Chondrocyte (in vitro differentiated cells): ENCODE results near the gene RSRC1. TPM values are rescaled to one million over a fixed set of nuclear protein-coding genes. Genes with fewer than 3 reads are reported as not detected.
A peak's percentile ranks its signal among the peaks of the same experiment; 100 is the strongest.
"Not testable (repeated sequence)": the region's sequence is repeated elsewhere in the genome, so short reads cannot be mapped to it uniquely, and the experiment has no call there.

ENCODE experiments used
- DNase-seq: peaks from one replicate; pipeline ENCODE4 v3.0.0; 2021; ENCODE audit warnings: mixed read lengths, low spot score
- H3K27ac Mint-ChIP-seq: one replicate; pipeline ENCODE4 v1.8.0; 2021; ENCODE audit warnings: mild to moderate bottlenecking, moderate library complexity, mixed read lengths; ENCODE audit not compliant: unreplicated experiment
- H3K27me3 Mint-ChIP-seq: 2 replicates; pipeline ENCODE4 v1.8.0; 2021; ENCODE audit warnings: low read depth, mixed read lengths
- H3K36me3 Mint-ChIP-seq: 2 replicates; pipeline ENCODE4 v1.8.0; 2021; ENCODE audit warnings: low read depth, mixed read lengths
- H3K4me1 Mint-ChIP-seq: 2 replicates; pipeline ENCODE4 v1.8.0; 2021; ENCODE audit warnings: low read depth, mild to moderate bottlenecking, mixed read lengths
- H3K4me3 Mint-ChIP-seq: one replicate; pipeline ENCODE4 v1.8.0; 2021; ENCODE audit warnings: mild to moderate bottlenecking, moderate library complexity, mixed read lengths; ENCODE audit not compliant: unreplicated experiment
- H3K9me3 Mint-ChIP-seq: 2 replicates; pipeline ENCODE4 v1.8.0; 2021; ENCODE audit warnings: low read depth, mixed read lengths
- CTCF ChIP-seq: fragments of 200-600 bp; sonication (generic); IDR thresholded peaks from 2 replicates; pipeline ENCODE4 v1.5.0; 2021; ENCODE audit warnings: antibody characterized with exemption, mild to moderate bottlenecking, moderate library complexity
- total RNA-seq: library from RNA; stranded (reverse); gene quantifications from 3 replicates; pipeline ENCODE4 v1.2.1, GENCODE V29; 2021

RSRC1 gene
- total RNA-seq, 1 donor from 2014 or later: 23.5 TPM

GRCh38 chr3:158107605-158108444 lies 2.1 kb upstream of the RSRC1 start:
- Mint-ChIP-seq H3K27me3 (peaks cover 51% of the 10 kb centered on the region), H3K4me1 (peaks cover 48% of the 10 kb centered on the region), H3K27ac (no peak overlapping the region), H3K4me3 (no peak overlapping the region), H3K36me3 (peaks cover 4% of the 10 kb centered on the region), H3K9me3 (peaks cover 2% of the 10 kb centered on the region)
- TF ChIP-seq CTCF: no peak
- DNase-seq: no peak

GRCh38 chr3:158108445-158108985 lies 1.4 kb upstream of the RSRC1 start:
- H3K4me1 Mint-ChIP-seq: peaks cover 41% of the 10 kb centered on the region

GRCh38 chr3:158109295-158109803 lies 540 bp upstream of the RSRC1 start:
- TF ChIP-seq CTCF: no peak
- H3K27ac Mint-ChIP-seq: peak overlapping the region; percentile 92
- H3K36me3 Mint-ChIP-seq: peaks cover 9% of the 10 kb centered on the region
- peaks cover 14% of the 10 kb centered on the region for H3K9me3 Mint-ChIP-seq
- H3K27me3 Mint-ChIP-seq: peaks cover 36% of the 10 kb centered on the region
- peaks cover 33% of the 10 kb centered on the region for H3K4me1 Mint-ChIP-seq
- no peak for DNase-seq
- H3K4me3 Mint-ChIP-seq: peak overlapping the region; percentile 86

More at GRCh38 chr3:158108445-158108985, 1.4 kb upstream of the RSRC1 start:
- no peak overlapping the region for H3K4me3 Mint-ChIP-seq
- no peak overlapping the region for H3K27ac Mint-ChIP-seq
- peaks cover 44% of the 10 kb centered on the region for H3K27me3 Mint-ChIP-seq
- DNase-seq: no peak
- H3K9me3 Mint-ChIP-seq: peaks cover 6% of the 10 kb centered on the region
- H3K36me3 Mint-ChIP-seq: peaks cover 3% of the 10 kb centered on the region
- TF ChIP-seq CTCF: no peak

GRCh38 chr3:158110658-158111018 lies 749 bp downstream of the RSRC1 start:
- H3K4me3 Mint-ChIP-seq: peak overlapping the region; percentile 86
- H3K9me3 Mint-ChIP-seq: peaks cover 23% of the 10 kb centered on the region
- no peak for DNase-seq
- H3K27ac Mint-ChIP-seq: peak overlapping the region; percentile 92
- no peak for TF ChIP-seq CTCF
- peaks cover 30% of the 10 kb centered on the region for H3K4me1 Mint-ChIP-seq
- peaks cover 30% of the 10 kb centered on the region for H3K27me3 Mint-ChIP-seq
- peaks cover 9% of the 10 kb centered on the region for H3K36me3 Mint-ChIP-seq

GRCh38 chr3:158111861-158112260 lies 2.0 kb downstream of the RSRC1 start:
- no peak for DNase-seq
- no peak overlapping the region for H3K4me3 Mint-ChIP-seq

GRCh38 chr3:158113595-158113994 lies 3.7 kb downstream of the RSRC1 start:
- Mint-ChIP-seq H3K9me3 (peaks cover 23% of the 10 kb centered on the region), H3K4me1 (peaks cover 17% of the 10 kb centered on the region)
- not testable (repeated sequence) for H3K27me3 Mint-ChIP-seq, DNase-seq, H3K4me3 Mint-ChIP-seq, H3K27ac Mint-ChIP-seq, H3K36me3 Mint-ChIP-seq

More at GRCh38 chr3:158111861-158112260, 2.0 kb downstream of the RSRC1 start:
- H3K36me3 Mint-ChIP-seq: peaks cover 9% of the 10 kb centered on the region
- H3K27me3 Mint-ChIP-seq: peaks cover 21% of the 10 kb centered on the region
- H3K4me1 Mint-ChIP-seq: peaks cover 21% of the 10 kb centered on the region
- no peak for TF ChIP-seq CTCF
- no peak overlapping the region for H3K27ac Mint-ChIP-seq
- peaks cover 23% of the 10 kb centered on the region for H3K9me3 Mint-ChIP-seq
